GM21529 (cell line): Measurements from ENCODE around the gene SUSD1.

Source experiments
- ATAC-seq: cut with Tn5 transposase; IDR thresholded peaks from one replicate; pipeline ENCODE4 v1.9.1; 2021; ENCODE audit not compliant: unreplicated experiment

The SUSD1 gene

GRCh38 chr9:112020680-112021596 is 154.2 kb downstream of the SUSD1 start:
- ATAC-seq, result peak; percentile 65

DNA sequence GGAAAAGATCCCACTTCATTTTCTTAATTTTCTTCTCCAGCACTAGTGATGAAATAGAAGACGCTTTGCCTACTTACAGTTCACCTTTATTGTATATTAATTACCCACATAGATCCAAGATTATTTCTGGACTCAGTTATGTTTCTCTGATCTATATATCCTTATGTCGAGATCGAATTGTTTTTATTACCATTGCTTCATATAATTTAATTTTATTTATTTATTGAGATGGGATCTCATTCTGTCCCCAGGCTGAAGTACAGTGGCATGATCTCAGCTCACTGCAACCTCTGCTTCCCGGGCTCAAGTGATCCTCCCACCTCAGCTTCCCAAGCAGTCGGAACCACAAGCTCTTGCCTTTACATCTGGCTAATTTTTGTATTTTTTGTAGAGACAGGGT is 157.2 kb downstream of the SUSD1 start:
- ATAC-seq, result no peak

DNA sequence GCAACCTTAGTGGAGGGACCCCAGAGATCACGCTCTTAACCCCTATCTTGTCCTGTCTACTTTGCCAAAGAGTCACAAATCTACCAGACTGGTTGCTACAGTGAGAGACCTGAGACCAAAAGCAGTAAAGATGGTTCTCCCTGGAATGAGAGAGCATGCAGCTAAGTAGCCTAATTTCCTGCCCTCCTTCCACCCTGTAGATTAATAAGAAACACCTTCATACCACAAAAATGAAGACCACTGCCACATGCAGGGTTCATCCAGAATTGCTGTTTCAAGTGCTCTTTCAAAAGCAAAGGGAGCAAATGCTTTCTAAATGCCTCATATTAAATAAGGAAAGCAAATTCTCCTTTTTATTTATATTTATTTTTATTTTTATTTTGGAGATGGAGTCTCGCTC is 159.4 kb downstream of the SUSD1 start:
- no peak for ATAC-seq

GRCh38 chr9:112015149-112015548 is 159.9 kb downstream of the SUSD1 start:
- ATAC-seq, result no peak

- ATAC-seq, result no peak
Observed at GRCh38 chr9:112013266-112013665, 161.8 kb downstream of the SUSD1 start.

DNA sequence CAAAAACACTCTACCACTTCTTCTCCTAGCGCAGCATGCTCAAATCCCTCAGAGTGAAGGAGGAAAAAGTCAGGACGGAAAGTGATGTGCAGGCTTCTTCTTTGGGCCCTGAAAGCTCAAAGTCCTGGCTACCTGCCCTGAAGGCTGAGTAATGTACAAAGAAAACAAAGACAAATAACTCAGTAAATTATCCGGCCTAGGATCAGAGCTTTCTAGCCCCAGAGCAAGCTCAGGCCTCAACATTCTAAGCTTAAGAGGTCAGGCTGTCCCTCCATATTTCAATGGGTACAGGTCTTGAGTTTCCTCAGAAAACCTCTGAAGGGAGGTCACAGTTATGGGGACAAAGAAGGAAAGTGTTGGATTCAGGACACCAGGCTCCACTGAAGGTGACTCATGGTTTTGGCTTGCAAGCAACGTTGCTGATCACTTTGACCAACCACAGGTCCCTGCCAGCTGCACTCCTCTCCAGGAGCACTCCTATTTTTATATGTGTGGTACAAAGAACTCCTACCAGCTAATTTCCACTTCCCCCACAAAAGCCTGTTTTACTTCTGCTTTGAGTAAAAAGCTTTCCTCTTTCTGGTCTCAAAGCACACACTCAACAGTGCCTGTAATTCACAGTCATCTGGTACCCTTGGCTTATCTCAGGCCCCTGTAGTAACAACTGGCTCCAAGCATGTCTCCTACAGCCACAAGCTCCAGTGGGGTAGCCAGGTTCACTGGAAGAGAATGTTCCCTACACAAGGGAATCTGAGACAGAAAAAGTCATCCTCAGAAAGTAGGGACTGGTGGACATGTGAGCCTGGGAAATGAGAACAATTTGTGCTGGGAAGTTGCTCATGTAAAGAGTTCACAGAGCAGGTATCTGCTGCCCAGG is 162.8 kb downstream of the SUSD1 start:
- peak; percentile 82 for ATAC-seq

GRCh38 chr9:112011051-112011620 is 164.0 kb downstream of the SUSD1 start:
- ATAC-seq, result no peak

DNA sequence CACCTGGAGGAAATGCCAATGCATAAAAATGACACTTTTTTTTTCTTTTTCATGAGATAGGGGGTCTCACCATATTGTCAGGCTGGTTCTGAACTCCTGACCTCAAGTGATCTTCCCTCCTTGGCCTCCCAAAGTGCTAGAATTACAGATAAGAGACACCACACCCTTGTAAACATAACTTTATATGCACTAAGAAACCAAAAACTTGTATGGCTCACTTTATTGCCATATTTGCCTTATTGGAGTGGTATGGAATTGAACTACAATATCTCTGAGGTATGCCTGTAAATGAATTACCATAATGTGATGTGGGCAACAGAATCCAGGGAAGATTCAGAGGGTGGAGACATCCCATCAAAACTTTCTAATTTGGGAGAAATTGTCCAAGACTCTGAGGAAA is 164.6 kb downstream of the SUSD1 start:
- no peak for ATAC-seq

DNA sequence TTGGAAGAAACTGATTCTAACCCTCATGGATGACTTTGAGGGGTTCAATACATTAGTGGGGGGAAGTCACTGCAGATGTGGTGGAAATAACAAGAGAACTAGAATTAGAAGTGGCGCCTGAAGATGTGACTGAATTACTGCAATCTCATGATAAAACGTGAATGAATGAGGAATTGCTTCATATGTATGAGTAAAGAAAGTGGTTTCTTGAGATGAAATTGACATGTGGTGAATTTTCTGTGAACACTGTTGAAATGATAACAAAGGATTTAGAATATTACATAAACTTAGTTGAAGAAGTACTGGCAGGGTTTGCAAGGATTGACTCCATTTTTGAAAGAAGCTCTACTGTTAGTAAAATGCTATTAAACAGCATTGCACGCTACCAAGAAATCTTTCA is 165.4 kb downstream of the SUSD1 start:
- no peak for ATAC-seq

- ATAC-seq, result no peak
Observed at GRCh38 chr9:112007575-112008240, 167.4 kb downstream of the SUSD1 start.

GRCh38 chr9:112006361-112007020 is 168.6 kb downstream of the SUSD1 start:
- no peak for ATAC-seq

DNA sequence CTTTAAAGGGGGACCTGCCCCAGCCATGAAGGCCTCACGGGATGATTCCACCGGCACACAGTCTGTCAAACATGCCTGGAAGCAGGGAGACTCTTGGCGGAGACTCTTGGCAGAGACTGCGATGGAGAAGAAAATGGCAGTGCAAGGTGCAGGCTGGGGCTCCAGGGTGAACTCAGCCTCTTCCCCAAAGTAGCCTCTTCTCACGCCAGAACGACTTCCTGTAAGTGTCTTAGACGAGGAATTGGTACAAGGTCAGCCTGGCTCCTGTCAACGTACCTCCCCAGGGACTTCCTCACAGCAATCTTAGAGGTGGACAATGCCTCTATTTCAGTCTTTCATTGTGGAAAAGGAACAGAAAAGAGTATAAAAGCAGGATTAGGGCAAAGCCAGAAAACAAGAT is 169.2 kb downstream of the SUSD1 start:
- no peak for ATAC-seq

DNA sequence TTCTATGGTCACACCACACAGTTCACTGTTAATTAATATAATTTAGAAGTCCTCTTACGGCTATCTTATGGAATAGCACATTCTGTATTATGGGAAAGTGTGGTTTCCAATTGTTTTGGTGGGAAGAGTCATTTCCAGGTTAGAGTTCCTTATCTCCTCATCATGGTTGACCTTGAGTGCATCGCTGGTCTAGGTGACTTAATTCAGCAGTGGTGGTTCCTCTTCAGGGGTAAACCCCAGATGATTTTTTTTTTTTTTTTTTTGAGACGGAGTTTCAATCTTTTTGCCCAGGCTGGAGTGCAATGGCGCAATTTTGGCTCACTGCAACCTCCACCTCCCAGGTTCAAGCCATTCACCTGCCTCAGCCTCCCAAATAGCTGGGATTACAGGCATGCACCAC is 171.6 kb downstream of the SUSD1 start:
- ATAC-seq, result no peak

- no peak for ATAC-seq
Observed at GRCh38 chr9:112002847-112003457, 172.1 kb downstream of the SUSD1 start.

- no peak for ATAC-seq
Observed at GRCh38 chr9:112002131-112002846, 172.8 kb downstream of the SUSD1 start.

DNA sequence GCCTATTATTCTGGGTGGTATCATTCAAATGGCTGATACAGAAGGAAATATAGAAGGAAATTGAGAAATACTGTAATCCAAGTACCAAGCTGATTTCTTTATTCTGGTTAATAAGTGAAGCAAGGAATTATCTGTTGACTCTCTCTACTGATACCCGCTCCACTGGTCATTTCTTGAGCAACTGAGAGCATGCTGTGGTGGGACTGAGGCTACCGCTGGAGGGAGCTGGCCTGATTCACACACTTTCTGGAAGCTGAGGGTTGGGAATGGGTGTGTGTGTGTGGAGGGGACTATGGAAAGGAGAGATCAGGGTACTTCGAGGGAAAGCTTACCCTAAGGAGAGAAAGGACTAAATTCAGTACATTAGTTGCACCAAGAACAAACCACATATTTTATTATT is 174.4 kb downstream of the SUSD1 start:
- no peak for ATAC-seq

DNA sequence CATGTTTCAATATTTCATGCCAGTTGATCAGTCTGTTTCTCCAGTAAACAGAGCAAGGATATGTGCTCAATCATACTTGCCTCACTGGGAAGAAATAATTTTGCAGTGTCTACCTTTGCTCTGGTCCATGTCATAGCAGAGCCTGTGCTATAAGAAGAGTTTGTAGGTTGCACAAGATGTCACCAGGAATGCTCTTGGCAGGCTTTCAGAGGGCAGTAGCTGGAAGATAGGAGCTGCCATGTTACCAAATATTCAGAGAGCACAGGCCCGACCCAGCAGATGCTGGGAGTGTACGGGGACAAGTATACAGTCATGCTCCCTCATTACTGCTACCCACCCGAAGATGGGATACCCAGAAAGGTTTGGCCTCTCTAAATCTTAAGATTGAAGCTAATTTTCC is 175.8 kb downstream of the SUSD1 start:
- ATAC-seq, result no peak

GRCh38 chr9:111997831-111998230 is 177.3 kb downstream of the SUSD1 start:
- no peak for ATAC-seq

GRCh38 chr9:111994831-111995458 is 180.2 kb downstream of the SUSD1 start:
- peak; percentile 50 for ATAC-seq
